GM19324 (cell line): ENCODE measurements around the gene OMA1.
A peak's percentile ranks its signal among the peaks of the same experiment; 100 is the strongest.
"Not testable (repeated sequence)": the region's sequence is repeated elsewhere in the genome, so short reads cannot be mapped to it uniquely, and the experiment has no call there.

Experiments
- ATAC-seq: cut with Tn5 transposase; IDR thresholded peaks from one replicate; pipeline ENCODE4 v1.9.1; 2021; ENCODE audit warnings: mild to moderate bottlenecking, moderate library complexity; ENCODE audit not compliant: unreplicated experiment, low FRiP score

Gene OMA1

GRCh38 chr1:58546520-58547308 is at the start of gene OMA1:
OMA1 (minus strand) TSS chr1:58546726; CDS start chr1:58539294, 7,432 bp downstream.
- ATAC-seq = peak; percentile 96

- ATAC-seq = no peak
Observed at GRCh38 chr1:58594546-58594945, 48.0 kb upstream of the OMA1 start.

- no peak for ATAC-seq
Observed at GRCh38 chr1:58592522-58593134, 46.1 kb upstream of the OMA1 start.

GRCh38 chr1:58591806-58592205 is 45.3 kb upstream of the OMA1 start:
- no peak for ATAC-seq

GRCh38 chr1:58590019-58590418 is 43.5 kb upstream of the OMA1 start:
- no peak for ATAC-seq

GRCh38 chr1:58588396-58588795 is 41.9 kb upstream of the OMA1 start:
- ATAC-seq = no peak

- ATAC-seq = no peak
Observed at GRCh38 chr1:58587667-58588066, 41.1 kb upstream of the OMA1 start.

GRCh38 chr1:58586271-58586670 is 39.7 kb upstream of the OMA1 start:
- ATAC-seq = no peak

GRCh38 chr1:58585581-58586151 is 39.1 kb upstream of the OMA1 start:
- no peak for ATAC-seq

- ATAC-seq = no peak
Observed at GRCh38 chr1:58585166-58585565, 38.6 kb upstream of the OMA1 start.

GRCh38 chr1:58584082-58584895 is 37.8 kb upstream of the OMA1 start:
- ATAC-seq = no peak

- ATAC-seq = no peak
Observed at GRCh38 chr1:58583496-58583895, 37.0 kb upstream of the OMA1 start.

- ATAC-seq = not testable (repeated sequence)
Observed at GRCh38 chr1:58582143-58582542, 35.6 kb upstream of the OMA1 start.

- no peak for ATAC-seq
Observed at GRCh38 chr1:58581641-58582040, 35.1 kb upstream of the OMA1 start.

- no peak for ATAC-seq
Observed at GRCh38 chr1:58580186-58580585, 33.7 kb upstream of the OMA1 start.

GRCh38 chr1:58577654-58578030 is 31.1 kb upstream of the OMA1 start:
- ATAC-seq = no peak

- ATAC-seq = no peak
Observed at GRCh38 chr1:58576727-58577653, 30.5 kb upstream of the OMA1 start, which contains the start of gene TACSTD2. TACSTD2 (minus strand) TSS chr1:58577252; CDS start chr1:58577156, 96 bp downstream.

- ATAC-seq = no peak
Observed at GRCh38 chr1:58576325-58576726, 29.8 kb upstream of the OMA1 start.

GRCh38 chr1:58575551-58576324 is 29.2 kb upstream of the OMA1 start:
- ATAC-seq = no peak
